ENCODE results near the gene SKIC2.
A peak's percentile ranks its signal among the peaks of the same experiment; 100 is the strongest.
"Not testable (repeated sequence)": the region's sequence is repeated elsewhere in the genome, so short reads cannot be mapped to it uniquely, and the experiment has no call there.

The SKIC2 gene

GRCh38 chr6:32004864-32005537, 46.0 kb downstream of the SKIC2 start:
- DNase-seq (ENCODE audit: low spot score), result peak; percentile 0

- DNase-seq (ENCODE audit: low spot score), result not testable (repeated sequence)
Measured at GRCh38 chr6:32005538-32005880, 46.5 kb downstream of the SKIC2 start.

- not testable (repeated sequence) for DNase-seq (ENCODE audit: low spot score)
Measured at GRCh38 chr6:32005991-32006529, 47.1 kb downstream of the SKIC2 start.

- not testable (repeated sequence) for DNase-seq (ENCODE audit: low spot score)
Measured at GRCh38 chr6:32007086-32007485, 48.1 kb downstream of the SKIC2 start.

GRCh38 chr6:32008037-32008436, 49.1 kb downstream of the SKIC2 start:
- not testable (repeated sequence) for DNase-seq (ENCODE audit: low spot score)

- DNase-seq (ENCODE audit: low spot score), result not testable (repeated sequence)
Measured at GRCh38 chr6:32008616-32009015, 49.6 kb downstream of the SKIC2 start.

- DNase-seq (ENCODE audit: low spot score), result not testable (repeated sequence)
Measured at GRCh38 chr6:32009537-32009936, 50.6 kb downstream of the SKIC2 start.

- not testable (repeated sequence) for DNase-seq (ENCODE audit: low spot score)
Measured at GRCh38 chr6:32010856-32011530, 52.0 kb downstream of the SKIC2 start.

GRCh38 chr6:32012941-32013617, 54.1 kb downstream of the SKIC2 start:
- not testable (repeated sequence) for DNase-seq (ENCODE audit: low spot score)

- DNase-seq (ENCODE audit: low spot score), result not testable (repeated sequence)
Measured at GRCh38 chr6:32013738-32014137, 54.8 kb downstream of the SKIC2 start.

GRCh38 chr6:32014547-32014946, 55.6 kb downstream of the SKIC2 start, which contains the start of gene C4B:
Gene C4B, plus strand, starts transcription at chr6:32014795. Its CDS starts 51 bp downstream, at chr6:32014846.
- not testable (repeated sequence) for DNase-seq (ENCODE audit: low spot score)
